BLaER1 (cell line): ENCODE measurements around the gene ZNF236.

Experiments used
- H3K27ac ChIP-seq: shearing (Covaris generic); formaldehyde crosslinking; 2 replicates; pipeline ENCODE4 v1.8.1; 2022
- H3K27me3 ChIP-seq: shearing (Covaris generic); formaldehyde crosslinking; 2 replicates; pipeline ENCODE4 v1.8.1; 2022
- H3K36me3 ChIP-seq: shearing (Covaris generic); formaldehyde crosslinking; 2 replicates; pipeline ENCODE4 v1.8.1; 2022
- H3K4me1 ChIP-seq: shearing (Covaris generic); formaldehyde crosslinking; 2 replicates; pipeline ENCODE4 v1.8.1; 2022
- H3K4me2 ChIP-seq: shearing (Covaris generic); formaldehyde crosslinking; 2 replicates; pipeline ENCODE4 v1.8.1; 2022
- H3K4me3 ChIP-seq: shearing (Covaris generic); formaldehyde crosslinking; 2 replicates; pipeline ENCODE4 v1.8.1; 2022
- H3K9ac ChIP-seq: shearing (Covaris generic); formaldehyde crosslinking; 2 replicates; pipeline ENCODE4 v1.8.1; 2022
- H3K9me3 ChIP-seq: shearing (Covaris generic); formaldehyde crosslinking; 2 replicates; pipeline ENCODE4 v1.8.1; 2022
- H4K20me1 ChIP-seq: shearing (Covaris generic); formaldehyde crosslinking; 2 replicates; pipeline ENCODE4 v1.8.1; 2022
- Cebpa-rat ChIP-seq: shearing (Covaris generic); IDR thresholded peaks from 2 replicates; pipeline ENCODE4 v1.8.1; 2022

Gene ZNF236

GRCh38 chr18:77008006-77008405 lies 185.6 kb downstream of the ZNF236 start:
- Histone ChIP-seq H3K4me3 (no peak overlapping the region), H3K27me3 (peaks cover 4% of the 10 kb centered on the region; the same call in 1 of the 2 replicates), H3K9ac (no peak overlapping the region), H3K9me3 (no peaks in the 10 kb centered on the region), H3K27ac (no peak overlapping the region), H3K4me1 (peaks cover 82% of the 10 kb centered on the region), H4K20me1 (peaks cover 52% of the 10 kb centered on the region), H3K4me2 (peak overlapping the region; percentile 4; the same call in 1 of the 2 replicates), H3K36me3 (peaks cover 54% of the 10 kb centered on the region)
- TF ChIP-seq Cebpa-rat: no peak

- Histone ChIP-seq H3K4me2 (peak overlapping the region; percentile 76), H3K36me3 (peaks cover 61% of the 10 kb centered on the region), H3K4me1 (peaks cover 89% of the 10 kb centered on the region), H3K27ac (peak overlapping the region; percentile 40; the same call in 1 of the 2 replicates), H3K4me3 (no peak overlapping the region), H3K27me3 (peaks cover 4% of the 10 kb centered on the region; the same call in 1 of the 2 replicates), H4K20me1 (peaks cover 59% of the 10 kb centered on the region), H3K9ac (no peak overlapping the region), H3K9me3 (no peaks in the 10 kb centered on the region)
- no peak for TF ChIP-seq Cebpa-rat
These were observed 186.4 kb downstream of the ZNF236 start for GRCh38 chr18:77008576-77009315.

DNA sequence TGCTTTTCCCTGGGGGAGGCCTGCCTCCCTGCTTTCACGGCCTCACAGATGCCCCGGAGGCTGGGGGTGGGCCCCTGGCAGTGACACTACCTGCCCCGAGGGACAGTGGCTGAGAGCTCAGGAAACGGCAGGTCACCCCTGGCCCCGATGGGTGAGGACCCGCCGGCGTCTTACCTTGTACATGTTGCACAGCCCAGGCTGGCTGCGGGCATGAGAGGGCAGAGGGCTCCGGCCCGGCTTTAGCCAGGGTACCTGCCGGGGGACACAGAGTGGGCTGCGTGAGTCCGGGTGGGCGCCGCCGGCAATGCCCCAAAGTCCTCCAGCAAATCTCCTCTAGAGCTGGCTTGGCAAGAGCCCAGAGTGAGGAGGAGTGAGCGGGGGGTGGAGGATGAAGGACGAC lies 187.3 kb downstream of the ZNF236 start:
- Histone ChIP-seq H3K4me1 (peaks cover 92% of the 10 kb centered on the region), H4K20me1 (peaks cover 69% of the 10 kb centered on the region), H3K4me2 (peak overlapping the region; percentile 76), H3K27me3 (0 out of 2 replicates have a peak, but pooled peaks cover 4% of the 10 kb centered on the region), H3K4me3 (no peak overlapping the region), H3K9ac (peak overlapping the region; percentile 5; the same call in 1 of the 2 replicates), H3K36me3 (peaks cover 71% of the 10 kb centered on the region), H3K27ac (peak overlapping the region; percentile 40), H3K9me3 (no peaks in the 10 kb centered on the region)
- TF ChIP-seq Cebpa-rat: no peak

DNA sequence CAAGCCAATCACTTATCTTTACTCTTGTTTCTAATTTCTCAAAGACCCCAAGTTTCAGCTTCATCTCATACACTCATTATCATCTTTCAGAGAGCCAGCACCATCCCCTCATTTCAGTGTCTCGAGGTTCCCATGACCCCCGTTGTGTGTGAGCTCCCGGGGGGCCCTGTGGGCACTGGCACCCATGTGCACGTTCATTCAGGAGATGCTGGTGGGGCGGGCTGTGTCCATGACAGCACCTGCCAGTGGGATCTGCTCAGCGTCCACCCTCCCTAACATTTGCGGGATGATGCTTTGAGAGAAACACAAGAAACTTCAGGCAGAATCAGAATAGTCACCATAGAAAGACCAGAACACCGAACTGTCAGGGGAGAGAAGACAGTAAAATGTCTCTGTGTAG lies 189.8 kb downstream of the ZNF236 start:
- peaks cover 83% of the 10 kb centered on the region for H3K4me1 ChIP-seq
- H3K9me3 ChIP-seq: no peaks in the 10 kb centered on the region

DNA sequence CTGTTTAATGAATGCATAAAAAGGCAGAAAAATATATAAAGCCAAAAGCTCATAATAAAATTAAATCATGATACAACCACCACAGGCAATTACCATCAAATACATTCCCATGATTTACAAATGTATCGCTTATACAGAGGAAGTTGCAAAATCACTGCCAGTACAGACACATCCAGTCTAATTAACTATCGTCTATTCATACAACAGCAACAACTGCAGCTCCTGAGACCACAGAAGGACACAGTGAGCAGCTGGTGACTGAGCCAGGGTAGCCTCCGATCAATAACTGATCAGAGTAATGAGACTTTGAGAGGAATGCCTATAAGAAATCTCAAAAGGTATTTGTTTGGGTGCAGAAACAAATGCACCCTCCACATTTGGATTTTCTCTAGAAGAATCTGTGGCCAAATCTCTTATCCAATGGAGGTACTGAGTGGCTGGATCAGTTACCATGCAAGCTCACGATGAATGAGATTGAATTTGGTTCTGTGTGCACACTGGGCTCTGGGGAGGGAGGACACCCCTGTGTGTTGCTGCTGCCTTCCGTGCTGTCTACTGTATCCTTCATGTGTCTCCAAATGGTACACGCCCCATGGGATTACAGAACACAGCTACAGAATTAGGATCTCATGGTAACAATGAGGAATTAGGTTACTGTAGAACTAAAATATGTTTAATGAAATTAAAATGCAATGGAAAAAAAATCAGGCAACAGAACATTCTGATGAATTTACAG lies 190.6 kb downstream of the ZNF236 start:
- H4K20me1 ChIP-seq: peaks cover 94% of the 10 kb centered on the region
- H3K27ac ChIP-seq: no peak overlapping the region
- H3K36me3 ChIP-seq: peaks cover 85% of the 10 kb centered on the region
- no peaks in the 10 kb centered on the region for H3K27me3 ChIP-seq
- H3K9ac ChIP-seq: no peak overlapping the region
- H3K9me3 ChIP-seq: no peaks in the 10 kb centered on the region
- H3K4me3 ChIP-seq: no peak overlapping the region
- H3K4me2 ChIP-seq: no peak overlapping the region
- peaks cover 74% of the 10 kb centered on the region for H3K4me1 ChIP-seq
- TF ChIP-seq Cebpa-rat: no peak

More for the DNA sequence above, 189.8 kb downstream of the ZNF236 start:
- no peak for TF ChIP-seq Cebpa-rat
- no peaks in the 10 kb centered on the region for H3K27me3 ChIP-seq
- peaks cover 91% of the 10 kb centered on the region for H4K20me1 ChIP-seq
- H3K36me3 ChIP-seq: peaks cover 76% of the 10 kb centered on the region
- H3K4me3 ChIP-seq: no peak overlapping the region
- H3K4me2 ChIP-seq: no peak overlapping the region
- no peak overlapping the region for H3K27ac ChIP-seq
- H3K9ac ChIP-seq: no peak overlapping the region

DNA sequence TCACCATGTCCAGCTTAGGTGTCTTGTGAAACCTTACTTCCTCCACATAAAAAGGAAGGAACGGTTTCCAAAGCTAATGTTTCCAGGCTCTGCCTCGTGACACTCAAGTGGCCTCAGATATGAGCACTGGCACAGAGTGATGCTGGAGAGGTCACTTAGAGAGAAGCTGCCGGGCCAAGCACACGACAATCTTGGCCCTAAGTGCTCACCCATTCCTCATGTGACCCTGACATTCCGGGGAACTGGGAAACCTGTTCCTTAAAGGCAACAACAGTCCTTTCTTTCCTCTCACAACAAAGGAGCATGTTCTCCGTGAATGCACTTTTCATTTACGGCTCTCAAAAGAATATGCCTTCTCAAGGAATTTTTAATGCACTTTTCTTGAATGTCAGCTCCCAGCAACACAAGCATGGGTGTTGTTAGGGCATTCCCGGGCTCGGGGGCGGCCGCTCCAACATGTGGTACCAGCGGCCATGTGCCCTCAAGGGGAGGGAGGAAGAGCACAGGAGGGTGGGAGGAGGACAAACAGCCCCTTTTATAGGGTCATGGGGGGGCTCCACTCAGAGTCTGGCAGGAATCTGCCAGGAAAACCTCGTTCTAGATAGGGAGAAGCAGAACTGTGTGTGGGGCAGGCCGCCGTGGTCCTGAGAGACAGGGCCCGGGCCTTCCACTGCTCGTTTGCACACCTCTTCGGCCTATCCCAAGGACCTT lies 191.6 kb downstream of the ZNF236 start:
- no peaks in the 10 kb centered on the region for H3K27me3 ChIP-seq
- peaks cover 85% of the 10 kb centered on the region for H4K20me1 ChIP-seq
- TF ChIP-seq Cebpa-rat: no peak
- H3K4me2 ChIP-seq: peak overlapping the region; percentile 41; the same call in 1 of the 2 replicates
- peaks cover 67% of the 10 kb centered on the region for H3K4me1 ChIP-seq
- no peaks in the 10 kb centered on the region for H3K9me3 ChIP-seq
- peak overlapping the region; percentile 23; the same call in 1 of the 2 replicates for H3K27ac ChIP-seq
- no peak overlapping the region for H3K9ac ChIP-seq
- peaks cover 84% of the 10 kb centered on the region for H3K36me3 ChIP-seq
- H3K4me3 ChIP-seq: no peak overlapping the region

- H3K9me3 ChIP-seq: no peaks in the 10 kb centered on the region
- no peak for TF ChIP-seq Cebpa-rat
- no peak overlapping the region for H3K9ac ChIP-seq
- peaks cover 63% of the 10 kb centered on the region for H3K4me1 ChIP-seq
- H3K27me3 ChIP-seq: no peaks in the 10 kb centered on the region
- H3K36me3 ChIP-seq: peaks cover 84% of the 10 kb centered on the region
- peak overlapping the region; percentile 23; the same call in 1 of the 2 replicates for H3K27ac ChIP-seq
- H3K4me3 ChIP-seq: no peak overlapping the region
- H4K20me1 ChIP-seq: peaks cover 81% of the 10 kb centered on the region
- peak overlapping the region; percentile 41; the same call in 1 of the 2 replicates for H3K4me2 ChIP-seq
These were observed 192.2 kb downstream of the ZNF236 start for GRCh38 chr18:77014538-77014937.

- Histone ChIP-seq H3K27me3 (no peaks in the 10 kb centered on the region), H3K9ac (no peak overlapping the region), H3K4me1 (peaks cover 63% of the 10 kb centered on the region), H3K27ac (no peak overlapping the region), H4K20me1 (peaks cover 80% of the 10 kb centered on the region), H3K9me3 (no peaks in the 10 kb centered on the region), H3K4me3 (no peak overlapping the region), H3K4me2 (peak overlapping the region; percentile 41; the same call in 1 of the 2 replicates), H3K36me3 (peaks cover 89% of the 10 kb centered on the region)
- no peak for TF ChIP-seq Cebpa-rat
These were observed 192.8 kb downstream of the ZNF236 start for GRCh38 chr18:77015169-77015568.
